Gastroesophageal sphincter (tissue), 3 donors: ENCODE data around the gene OR6N1.

Experiments used
- CTCF ChIP-seq, 4 experiments: fragments of 200-600 bp in 2 of 4; fragments of 450-650 bp in 2 of 4; sonication (generic) in 1 of 4; IDR thresholded peaks; one replicate each; pipeline ENCODE4 v1.5.1; 2017 to 2019; ENCODE audit warnings: antibody characterized with exemption in 4 of 4, mild to moderate bottlenecking in 2 of 4, moderate library complexity in 2 of 4
- EP300 ChIP-seq: sonication (generic); formaldehyde crosslinking; IDR thresholded peaks from one replicate; pipeline ENCODE4 v1.6.1; 2017; ENCODE audit warnings: antibody characterized with exemption, mild to moderate bottlenecking
- POLR2A ChIP-seq, 2 donors: fragments of 450-650 bp; IDR thresholded peaks; one replicate each; pipeline ENCODE4 v1.6.1; 2017; ENCODE audit warnings: antibody characterized with exemption in 2 of 2, mild to moderate bottlenecking in 2 of 2, moderate library complexity in 1 of 2
- POLR2AphosphoS5 ChIP-seq: sonication (generic); formaldehyde crosslinking; IDR thresholded peaks from one replicate; pipeline ENCODE4 v1.6.1; 2017; ENCODE audit warnings: antibody characterized with exemption

DNA sequence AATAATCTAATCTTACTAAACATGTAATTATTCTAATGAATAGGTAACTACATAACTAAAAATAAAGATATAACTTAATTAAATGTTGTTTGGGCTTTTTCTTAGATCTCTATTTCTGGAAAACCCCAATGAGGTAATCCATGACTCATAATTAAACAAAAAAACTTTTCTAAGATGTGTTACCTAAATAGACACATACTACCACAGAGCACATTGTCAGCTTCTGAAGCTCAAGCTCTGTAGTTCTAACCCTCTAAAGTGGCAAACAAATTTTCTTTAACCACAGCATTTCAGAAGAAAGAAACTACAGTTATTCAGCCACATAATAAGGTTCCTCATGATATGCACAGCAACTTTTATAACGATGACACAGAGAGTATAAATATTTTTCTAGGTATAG, 55.7 kb downstream of the OR6N1 start:
- TF ChIP-seq POLR2AphosphoS5 = no peak
- TF ChIP-seq POLR2A (IDR thresholded peaks at IDR 0.05) = no peak
- no peak for TF ChIP-seq CTCF (IDR thresholded peaks at IDR 0.05)
- TF ChIP-seq EP300 = no peak
